HG03066 (cell line): ENCODE results near the gene FAM131C.

Source experiments
- ATAC-seq: cut with Tn5 transposase; IDR thresholded peaks from one replicate; pipeline ENCODE4 v1.9.1; 2021; ENCODE audit warnings: low read depth; ENCODE audit not compliant: unreplicated experiment

The FAM131C gene, protein sequence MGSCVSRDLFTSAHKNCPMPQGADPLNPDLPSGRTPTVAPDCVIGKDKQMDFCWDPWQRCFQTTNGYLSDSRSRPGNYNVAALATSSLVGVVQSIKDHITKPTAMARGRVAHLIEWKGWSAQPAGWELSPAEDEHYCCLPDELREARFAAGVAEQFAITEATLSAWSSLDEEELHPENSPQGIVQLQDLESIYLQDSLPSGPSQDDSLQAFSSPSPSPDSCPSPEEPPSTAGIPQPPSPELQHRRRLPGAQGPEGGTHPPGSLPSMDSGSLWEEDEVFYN

DNA sequence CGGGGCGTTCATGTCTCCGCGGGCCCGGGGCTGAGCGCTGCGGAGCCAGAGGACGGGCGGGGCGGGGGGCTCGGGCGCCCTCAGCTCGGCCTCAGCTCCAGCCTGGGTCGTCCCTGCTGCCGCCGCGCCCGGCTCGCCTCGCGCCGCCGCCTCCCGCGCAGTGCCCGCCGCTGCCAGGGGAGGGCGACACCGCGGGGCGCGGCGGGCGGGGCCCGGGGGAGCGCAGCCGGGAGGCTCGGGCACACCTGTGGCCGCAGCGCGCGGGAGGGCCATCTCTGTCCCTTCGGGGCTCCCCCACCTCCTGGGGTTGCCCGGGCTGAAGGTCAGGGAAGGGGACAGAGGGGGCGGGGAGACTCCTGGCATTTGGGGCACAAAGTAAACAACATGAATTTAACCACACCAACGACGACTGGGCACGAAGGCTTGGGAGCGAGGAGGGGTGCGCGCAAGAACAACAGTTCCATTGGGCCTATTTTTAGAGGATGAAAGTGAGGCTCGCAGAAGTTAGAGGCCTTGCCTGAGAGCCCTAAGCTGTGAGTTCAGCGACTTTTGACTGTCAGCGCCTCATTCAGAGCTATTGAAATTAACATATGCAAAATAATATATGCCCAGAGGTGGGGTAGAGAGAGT is at the start of gene FAM131C:
TSS of gene FAM131C (minus strand) at position 162 of the 630 bp plus-strand sequence. CDS start 209 bp downstream, outside the sequence.
- ATAC-seq, result no peak

DNA sequence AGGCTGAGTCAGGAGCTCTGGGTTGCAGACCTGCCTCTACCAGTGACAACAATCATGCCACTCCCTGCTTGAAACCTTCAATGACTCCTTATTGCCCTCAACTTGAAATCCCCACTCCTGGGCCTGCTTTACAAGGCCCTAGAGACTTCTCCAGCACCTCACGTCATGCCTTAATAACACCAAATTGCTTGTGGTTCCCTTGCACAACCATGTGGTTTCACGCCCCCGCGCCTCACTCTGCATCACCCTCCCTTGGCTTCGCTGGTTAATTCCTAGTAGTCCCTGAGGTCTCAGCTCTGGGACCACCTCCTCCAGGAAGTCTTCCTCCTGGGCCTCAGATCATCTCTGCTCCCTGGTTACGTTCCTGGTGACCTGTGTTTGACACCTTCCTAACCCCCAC is 49.5 kb upstream of the FAM131C start:
- ATAC-seq, result no peak

DNA sequence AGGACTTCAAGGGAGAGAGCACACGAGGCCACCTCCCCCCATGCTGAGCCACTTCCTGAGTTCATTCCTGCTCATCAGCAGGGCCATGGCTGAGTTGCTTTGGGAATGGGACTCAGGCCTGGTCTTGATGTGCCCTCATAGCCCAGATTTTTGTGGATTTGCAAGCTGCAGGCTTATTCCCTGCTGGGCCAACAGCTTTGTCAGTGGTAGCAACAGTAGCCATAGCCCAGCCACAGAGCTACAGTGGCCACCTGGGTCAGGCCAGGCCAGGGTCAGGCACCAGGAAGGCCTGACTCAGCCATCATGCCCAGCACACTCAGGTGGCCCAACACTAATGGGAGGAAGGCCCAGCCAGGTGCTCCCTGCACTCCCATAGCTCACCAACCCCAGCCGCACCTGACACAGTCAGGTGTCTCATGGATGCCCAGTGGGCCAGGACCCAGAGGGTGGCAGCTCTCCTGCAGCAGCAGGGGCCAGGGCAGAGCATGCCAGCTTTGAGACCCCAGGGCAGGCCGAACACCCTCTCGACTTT is 49.0 kb upstream of the FAM131C start:
- ATAC-seq, result no peak

DNA sequence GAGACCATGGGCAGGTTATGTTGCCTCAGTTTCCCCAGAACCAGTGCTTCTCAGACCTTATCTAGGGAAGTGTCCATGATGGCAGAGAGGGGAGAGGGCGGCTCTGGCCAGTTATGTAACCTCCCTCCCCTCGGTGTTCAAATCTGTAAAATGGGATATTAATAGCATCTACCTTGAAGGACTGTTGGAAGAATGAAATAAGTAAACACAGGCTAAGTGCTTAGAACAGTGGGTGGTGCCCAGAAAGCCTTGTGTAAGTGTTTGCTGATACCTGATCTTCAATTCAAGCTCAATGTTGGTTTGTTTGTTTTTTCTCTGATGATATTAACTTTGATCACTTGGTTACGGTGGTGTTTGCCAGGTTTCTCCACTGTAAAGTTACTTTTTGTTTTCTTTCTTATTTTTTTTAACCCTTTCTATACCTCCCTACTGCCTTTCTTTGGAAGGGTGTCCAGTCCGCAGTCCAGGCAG is 47.5 kb upstream of the FAM131C start:
- ATAC-seq, result no peak

DNA sequence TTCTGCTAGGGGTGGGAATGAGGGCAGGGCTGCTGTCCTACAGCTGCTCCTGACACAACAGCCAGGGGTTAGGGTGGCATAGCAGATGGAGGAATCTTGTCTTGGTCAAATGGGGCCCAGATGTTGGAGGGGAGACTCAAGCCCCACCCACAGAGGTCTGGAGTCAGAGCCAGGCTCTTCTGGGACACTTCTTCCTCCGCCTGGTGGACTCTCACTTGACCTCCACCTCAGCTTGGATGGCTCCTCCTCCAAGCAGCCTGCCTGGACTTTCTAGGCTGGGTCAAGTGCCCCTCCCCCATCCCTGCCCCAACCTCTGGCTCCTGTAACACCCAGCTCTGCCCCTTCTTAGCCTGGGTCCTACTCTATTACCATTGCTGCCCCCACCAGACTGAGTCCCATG is 47.0 kb upstream of the FAM131C start:
- no peak for ATAC-seq

DNA sequence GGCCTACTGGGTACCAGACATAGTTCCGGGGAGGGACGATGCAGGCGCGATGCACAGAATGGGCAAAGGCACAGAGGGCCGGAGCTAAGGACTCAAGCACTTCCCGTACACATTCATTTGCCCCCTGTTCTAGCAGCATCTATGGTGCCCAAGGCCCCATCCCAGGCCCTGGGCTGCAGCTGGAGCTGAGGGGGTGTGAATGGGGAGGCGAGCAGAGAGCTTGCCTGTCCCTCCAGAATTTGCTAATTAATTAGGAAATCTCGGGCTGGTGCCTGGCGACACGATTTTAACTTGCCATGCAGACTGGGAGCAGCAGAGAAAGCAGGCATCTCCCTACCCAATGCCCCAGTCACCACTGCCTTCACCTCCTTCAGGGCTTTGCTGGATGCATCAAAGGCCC is 46.5 kb upstream of the FAM131C start:
- ATAC-seq, result no peak

DNA sequence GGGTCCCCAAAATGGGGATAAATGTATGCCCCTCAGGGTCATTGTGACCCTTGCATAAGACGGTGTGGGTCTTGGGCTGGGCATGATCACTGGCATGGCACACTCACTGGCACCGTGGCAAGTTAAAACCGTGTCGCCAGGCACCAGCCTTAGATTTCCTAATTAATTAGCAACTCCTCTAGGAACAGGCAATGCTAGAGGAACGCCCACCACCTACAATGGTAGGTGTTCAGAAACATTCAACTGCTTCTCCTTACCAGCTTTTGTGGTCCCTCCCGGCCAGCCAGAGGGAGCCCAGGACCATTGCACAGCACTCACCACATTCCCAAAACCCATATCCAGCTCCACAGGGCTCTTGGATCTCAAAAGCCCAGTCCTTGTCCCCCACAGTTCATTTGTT is 46.1 kb upstream of the FAM131C start:
- ATAC-seq, result no peak

DNA sequence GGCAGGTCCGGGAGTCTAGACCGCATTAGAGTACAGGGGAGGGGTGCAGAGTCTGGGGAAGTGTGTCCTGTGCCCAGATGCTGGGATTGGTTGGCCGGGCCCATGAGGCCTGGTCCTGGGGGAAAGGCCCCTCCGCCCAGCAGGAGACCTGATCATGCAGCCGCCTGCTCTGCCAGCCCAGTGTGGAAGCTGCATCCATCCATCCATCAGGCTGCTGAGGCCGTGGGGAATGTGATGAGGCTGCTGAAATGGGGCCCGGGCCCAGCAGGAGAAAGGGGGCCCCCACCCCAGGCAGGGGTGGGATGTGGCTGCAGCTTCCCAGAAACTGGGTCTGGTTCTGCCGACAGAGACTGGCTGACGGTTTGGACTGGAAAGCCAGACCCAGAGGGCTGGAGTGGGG is 45.3 kb upstream of the FAM131C start:
- ATAC-seq, result no peak

DNA sequence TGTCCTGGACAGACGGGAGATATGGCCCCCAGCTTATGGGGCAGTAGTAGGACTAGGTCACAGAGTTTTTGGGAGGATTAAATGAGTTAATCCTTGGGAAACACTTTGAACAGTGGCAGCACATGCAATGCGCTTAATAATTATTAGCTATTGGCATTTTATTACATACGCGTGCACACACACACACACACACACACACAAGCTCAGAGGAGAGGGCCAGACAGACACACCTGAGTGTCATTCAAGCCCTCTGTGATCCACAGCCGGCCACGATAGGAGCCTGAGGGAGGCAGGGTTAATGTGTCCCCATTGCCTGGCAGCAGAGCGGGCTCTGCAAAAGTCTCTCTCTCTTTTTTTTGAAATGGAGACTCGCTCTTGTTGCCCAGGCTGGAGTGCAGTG is 44.5 kb upstream of the FAM131C start:
- ATAC-seq, result no peak

DNA sequence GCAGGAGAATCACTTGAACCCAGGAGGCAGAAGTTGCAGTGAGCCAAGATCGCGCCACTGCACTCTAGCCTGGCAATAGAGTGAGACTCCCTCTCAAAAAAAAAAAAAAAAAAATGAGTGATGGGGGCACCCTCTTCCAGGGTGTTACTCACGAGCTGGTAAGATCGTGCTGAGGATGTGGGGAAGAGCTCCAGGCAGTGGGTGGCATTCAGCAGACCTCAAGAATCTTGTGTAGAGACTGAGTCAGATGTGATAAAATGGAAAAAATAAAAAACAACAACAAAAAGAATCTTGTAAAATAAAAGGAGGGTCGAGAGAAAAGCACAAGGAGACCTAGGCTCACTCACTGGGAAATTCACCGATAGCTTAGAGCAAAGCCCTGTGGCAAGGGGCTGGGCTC is 43.9 kb upstream of the FAM131C start:
- ATAC-seq, result no peak

DNA sequence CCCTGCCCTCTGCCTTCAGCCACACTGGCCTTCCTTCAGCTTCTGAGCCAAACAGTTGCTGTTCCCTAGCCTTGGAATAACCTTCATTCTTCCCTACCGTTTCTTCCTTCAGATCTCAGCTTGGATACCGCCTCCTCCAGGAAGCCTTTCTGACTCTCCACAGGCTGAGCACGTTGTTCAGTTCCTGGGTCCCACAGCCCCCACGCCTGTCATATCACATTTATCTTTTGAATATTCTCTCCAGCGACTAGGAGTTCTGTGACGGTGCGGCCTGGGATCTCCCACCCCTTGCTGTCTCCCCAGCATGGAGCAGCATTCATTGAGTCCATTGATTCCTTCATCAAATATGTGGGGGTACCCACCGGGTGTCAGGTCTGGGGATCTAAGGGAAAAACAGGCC is 43.2 kb upstream of the FAM131C start:
- no peak for ATAC-seq

DNA sequence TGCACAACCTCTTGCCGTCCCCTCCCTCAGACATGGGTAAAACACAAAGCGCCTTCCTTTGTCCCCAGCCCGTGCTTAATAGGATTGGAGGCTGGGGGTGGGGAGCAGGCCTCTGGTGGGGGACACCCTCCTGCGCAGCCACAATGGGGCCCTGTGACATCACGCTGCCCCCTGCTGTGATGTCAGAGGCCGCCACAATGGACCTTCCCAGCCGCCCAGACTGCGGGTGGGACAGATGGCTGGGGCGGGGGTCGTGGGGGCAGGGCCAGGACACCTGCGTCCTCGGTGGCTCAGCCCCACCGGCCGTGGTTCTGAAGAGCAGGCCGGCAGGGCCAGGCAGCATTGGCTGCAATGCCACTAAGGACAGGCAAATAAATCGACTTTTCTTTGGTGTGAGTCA is 42.6 kb upstream of the FAM131C start:
- ATAC-seq, result no peak

DNA sequence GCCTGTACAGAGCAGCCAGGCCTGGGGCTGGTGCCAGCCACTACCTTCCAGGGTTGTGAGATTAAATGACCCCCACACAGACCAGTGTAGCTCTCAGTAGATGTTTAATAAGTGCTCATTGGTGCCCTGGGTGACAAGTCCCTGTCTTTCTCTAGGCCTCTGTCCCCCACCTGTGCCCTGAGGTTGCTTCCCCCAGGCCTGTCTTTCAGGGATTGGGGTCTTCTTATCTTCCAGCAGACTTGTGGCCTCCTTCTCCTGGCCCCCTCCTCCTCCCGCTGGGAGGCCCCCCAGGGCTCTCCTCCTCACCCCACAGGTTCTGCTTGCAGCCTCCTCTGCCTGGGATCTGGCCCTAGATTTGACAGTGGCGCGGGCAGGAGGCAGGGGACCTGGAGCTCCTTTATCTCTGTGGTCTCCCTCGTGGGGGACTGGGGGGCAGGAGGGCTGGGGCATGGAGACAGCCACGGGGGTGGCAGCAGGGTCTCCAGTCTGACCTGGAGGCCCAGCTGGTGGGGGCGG is 42.1 kb upstream of the FAM131C start:
- ATAC-seq, result no peak

DNA sequence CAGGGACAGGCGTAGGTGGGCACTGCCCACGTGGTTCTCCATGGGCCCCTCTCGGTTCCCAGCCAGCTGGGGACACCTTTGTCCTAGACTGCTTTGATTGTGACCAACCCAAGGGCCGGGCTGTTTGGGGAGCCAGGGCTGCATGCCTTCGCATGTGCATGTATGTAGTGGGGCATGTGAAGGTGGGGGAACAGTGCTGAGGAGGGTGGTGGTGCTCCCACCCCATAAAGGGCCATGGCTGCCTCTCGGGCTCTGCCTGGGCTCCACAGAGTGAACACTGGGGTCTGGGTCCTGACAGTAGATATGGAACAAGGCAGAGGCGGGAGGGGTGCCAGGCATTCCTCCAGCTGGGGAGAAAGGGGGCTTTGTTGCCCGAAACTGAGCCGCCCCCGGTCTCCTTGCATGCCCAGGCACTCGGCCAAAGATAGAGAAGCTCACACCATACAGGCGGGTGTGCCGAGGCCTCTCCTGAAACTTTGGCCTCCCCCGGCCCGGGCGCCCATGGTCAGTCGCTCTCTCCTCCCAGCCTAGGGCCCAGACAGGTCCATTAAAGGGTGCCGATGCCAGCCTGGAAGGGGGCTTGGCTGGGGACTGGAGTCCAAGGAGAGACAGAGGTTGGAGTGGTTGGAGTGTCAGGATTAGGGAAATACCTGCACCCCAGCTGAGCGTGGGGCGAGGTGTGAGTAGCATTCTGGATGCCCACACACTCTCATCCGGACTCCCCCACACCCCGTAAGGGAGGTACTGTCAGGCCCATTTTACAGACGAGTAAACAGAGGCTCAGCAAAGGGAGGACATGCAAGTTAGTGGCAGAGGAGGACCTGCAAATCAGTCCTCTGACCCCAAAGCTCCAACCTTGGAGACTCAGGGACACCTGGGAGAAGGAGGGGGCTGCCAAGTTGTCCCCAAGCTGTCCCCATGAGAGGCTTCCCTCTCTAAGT is 41.3 kb upstream of the FAM131C start:
- ATAC-seq, result no peak

DNA sequence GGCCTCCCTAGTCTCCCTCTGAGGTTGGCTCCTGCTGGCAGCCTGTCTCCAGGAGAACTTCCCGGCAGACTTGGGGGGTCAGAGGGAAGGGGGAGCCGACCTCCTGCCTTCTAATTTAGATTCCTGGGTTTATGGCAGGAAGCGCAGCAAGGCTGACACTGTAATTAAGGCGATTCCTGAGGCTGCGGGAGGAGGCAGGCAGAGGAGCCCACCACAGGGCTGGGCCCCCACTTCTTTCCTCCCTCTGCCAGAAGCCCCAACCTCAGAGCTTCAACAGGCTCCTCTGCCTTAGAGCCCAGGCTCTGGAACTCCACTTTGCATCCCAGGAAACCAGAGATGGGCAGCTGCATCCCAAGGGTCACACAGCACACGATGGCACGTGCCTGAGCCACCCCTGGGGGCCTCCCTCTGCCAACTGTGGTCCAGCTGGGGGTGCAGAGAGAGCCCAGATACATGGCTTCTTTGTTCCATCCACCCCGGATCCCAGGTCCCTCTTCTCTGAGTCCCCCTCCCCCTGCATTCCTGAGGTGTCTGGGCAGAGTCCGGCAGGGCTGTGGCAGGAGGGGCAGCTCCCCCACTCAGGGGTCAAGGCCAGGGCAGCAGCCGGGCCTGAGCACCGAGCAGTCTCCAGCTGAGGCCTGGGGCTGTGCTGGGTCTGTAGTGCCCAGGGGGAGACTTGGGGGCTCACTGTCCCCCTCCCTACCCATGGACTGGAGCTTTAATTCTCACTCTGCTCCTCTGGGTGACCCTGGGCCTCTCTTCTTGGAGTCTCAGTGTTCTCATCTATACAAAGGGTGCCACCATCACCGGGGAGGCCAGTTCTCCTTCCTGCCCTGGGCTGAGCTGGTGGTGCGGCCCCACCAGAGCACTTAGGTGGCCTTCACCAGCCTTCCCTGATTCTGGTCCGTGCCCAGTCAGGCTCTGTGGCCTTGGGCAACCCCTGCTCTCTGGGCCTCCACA is 39.4 kb upstream of the FAM131C start:
- no peak for ATAC-seq

DNA sequence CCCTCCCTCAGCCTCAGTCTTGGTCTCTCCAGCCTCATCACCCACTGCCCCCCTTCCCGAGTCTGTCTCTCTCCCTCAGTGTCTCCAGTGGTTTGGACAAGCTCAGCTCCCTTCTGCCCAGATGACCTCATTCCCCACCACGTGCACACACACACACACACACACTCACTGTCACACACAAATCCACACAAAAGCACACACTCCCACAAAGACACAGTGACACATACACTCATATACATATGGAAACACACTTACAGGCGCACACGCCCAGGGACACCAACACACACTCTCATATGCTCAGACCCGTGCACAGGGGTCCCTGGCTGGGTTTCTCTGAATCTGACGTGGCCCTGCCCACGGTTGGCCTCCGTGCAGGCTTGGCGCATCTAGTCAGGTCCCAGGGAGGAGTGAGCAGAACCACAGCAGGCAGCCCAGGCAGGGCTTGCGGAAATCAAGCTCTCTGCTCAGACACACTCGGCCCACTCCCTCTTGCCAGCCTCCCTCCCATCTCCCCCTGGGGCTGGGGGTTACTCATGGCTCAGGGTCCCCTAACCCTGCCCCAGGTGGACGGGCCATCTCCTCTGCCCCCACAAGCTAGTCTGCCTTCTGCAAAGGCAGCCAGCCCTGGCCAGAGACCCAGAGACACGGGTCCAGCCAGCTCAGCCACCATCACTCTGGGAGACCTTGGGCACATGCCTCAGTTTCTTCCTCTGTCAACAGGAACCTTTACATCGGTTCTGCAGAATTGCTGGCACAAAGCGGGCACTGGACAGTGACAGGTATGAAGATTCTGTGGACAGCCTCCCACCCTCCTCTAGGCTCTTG is 38.5 kb upstream of the FAM131C start:
- no peak for ATAC-seq

DNA sequence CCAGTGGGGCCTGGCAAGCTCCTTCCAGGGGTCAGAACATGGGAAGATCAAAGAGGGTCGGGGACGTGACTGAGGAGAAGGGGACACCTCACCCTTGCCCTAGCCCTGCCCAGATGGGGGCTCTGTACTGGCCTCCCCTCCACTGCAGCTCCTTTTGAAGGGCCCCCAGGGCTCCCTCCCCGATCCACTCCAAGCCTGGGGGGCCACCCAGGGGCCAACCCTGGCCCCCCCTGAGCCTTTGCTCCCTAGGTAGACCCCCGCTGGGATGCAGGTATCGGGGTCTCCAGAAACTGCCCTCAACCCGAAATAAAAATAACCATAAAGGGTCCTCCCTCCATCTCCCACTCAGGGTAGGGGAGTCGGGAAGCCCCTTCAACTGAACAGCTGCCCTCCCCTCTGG is 37.4 kb upstream of the FAM131C start:
- no peak for ATAC-seq

DNA sequence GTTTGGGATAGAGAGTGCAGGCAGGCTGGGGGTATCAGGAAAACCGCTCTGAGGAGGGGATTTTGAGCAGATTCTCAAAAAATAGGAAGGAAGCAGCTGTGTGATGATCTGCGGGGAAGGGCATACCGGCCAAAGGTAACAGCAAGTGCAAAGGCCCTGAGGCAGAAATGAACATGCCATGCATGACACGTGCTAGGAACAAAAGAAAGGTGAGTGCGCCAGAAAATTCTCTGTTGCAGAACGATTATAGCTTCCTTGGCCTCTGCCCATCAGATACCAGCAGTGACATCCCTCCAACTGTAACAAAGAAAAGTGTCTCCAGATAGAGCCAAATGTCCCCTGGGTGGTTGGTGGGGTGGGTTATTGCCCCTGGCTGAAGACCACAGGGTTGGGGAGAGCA is 37.0 kb upstream of the FAM131C start:
- no peak for ATAC-seq

DNA sequence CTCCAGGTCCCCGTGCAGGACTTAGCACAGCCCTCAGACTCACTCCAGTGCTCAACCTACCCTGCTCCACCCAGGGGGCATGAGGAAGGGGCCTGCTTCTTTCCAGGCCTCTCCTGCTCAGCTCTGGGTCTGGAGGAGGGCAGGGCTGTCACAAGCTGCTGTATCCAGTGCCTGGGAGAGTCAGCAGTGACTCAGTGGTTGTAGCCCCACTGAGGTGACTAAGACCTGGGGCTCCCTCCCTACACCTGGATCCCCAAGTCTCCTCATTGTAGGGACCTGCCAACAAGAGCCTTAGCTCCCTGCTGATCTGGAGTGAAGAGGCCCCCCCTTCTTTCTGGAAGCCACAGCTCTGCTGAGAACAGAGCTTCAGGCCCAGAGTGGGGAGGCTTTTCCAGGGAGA is 36.1 kb upstream of the FAM131C start:
- ATAC-seq, result no peak
